NCI-H510A (cell line): Measurements from ENCODE around the gene SMARCAL1.
"Not testable (repeated sequence)": the region's sequence is repeated elsewhere in the genome, so short reads cannot be mapped to it uniquely, and the experiment has no call there.

Experiments used
- DNase-seq: peaks from one replicate; lab custom pipeline; 2025; lab: John Stamatoyannopoulos, UW

SMARCAL1 gene

GRCh38 chr2:216412022-216412999 lies at the start of gene SMARCAL1:
Gene SMARCAL1 (plus strand): TSS chr2:216412484. CDS start chr2:216414705, 2,221 bp downstream.
- DNase-seq = peak; percentile 97

- DNase-seq = no peak
These were observed 49.6 kb upstream of the SMARCAL1 start for GRCh38 chr2:216362730-216363129.

DNA sequence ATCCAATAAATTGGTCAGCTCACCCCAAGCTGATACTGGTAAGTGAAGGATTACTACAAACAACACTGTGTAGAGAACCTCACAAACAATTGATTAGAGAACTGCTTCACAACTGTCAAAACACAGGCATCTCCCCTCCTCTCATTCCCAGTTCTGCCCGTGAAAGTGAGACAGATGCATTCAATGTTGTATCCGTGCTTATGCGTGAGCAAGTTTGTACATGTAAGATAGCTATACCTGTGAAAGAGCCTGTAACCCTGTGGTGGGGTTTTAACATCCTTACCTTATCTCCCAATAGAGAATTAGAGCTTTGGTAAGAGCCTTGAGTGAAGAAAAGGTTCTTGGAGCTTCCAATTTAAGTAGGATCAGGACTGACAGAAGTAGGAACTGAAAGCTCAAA lies 49.1 kb upstream of the SMARCAL1 start:
- DNase-seq = no peak

DNA sequence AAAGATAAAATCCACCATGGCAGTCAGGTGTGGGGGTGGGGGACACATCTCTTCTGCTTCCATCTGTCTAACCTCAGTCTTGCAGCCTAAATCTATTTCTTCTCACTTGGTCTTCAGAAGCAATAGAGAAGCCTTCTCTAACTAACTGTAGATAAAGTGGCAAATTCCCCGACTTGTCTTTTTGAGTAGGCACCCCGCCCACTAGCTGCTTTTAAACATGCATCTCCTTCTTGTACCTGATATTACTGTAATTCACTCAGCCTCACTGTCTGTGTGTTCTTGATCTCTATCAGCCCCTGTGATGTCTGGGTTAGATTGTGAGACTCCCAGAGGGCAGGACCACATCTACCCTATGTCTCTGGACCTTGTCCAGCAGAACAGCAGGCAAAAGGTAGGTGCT lies 46.8 kb upstream of the SMARCAL1 start:
- no peak for DNase-seq

- no peak for DNase-seq
These were observed 45.4 kb upstream of the SMARCAL1 start for GRCh38 chr2:216366777-216367471.

- no peak for DNase-seq
These were observed 42.5 kb upstream of the SMARCAL1 start for GRCh38 chr2:216369821-216370220.

DNA sequence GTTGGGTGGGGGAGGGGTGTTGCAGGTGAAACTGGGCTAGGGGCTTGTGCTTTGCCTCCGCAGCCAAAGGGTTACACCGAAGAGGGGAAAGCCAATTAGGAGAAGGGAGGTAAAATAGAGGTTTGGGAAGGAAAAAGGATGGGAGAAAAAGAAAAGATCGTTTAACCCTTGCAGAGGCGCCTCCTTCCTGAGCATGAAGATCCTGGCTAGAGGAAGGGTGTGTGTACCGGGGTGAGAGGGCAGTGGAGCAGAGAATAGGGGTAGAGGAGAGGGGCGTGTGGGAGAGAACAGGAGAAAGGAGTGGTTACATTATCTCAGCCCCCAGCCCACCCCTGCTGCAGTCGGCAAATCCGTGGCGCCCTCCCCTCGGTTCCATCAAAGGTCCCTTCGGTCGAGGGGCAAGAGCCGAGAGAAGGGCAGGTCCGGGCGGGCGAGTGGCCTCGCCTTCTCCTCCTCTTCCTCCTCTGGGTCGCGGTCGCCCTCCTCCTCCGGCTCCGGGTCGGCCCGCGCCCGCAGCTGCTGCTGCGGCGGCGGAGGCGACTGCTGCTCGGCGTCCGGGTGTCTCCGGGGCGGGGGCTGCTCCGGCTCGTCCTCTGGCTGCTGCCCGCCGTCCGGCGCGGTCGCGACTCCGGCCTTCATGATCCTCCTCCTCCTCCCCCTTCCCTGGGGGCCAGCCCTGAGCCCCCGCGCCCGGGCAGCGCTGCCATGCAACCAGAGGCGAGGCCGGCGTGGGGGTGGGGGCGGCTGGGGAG lies 41.1 kb upstream of the SMARCAL1 start:
- DNase-seq = no peak

DNA sequence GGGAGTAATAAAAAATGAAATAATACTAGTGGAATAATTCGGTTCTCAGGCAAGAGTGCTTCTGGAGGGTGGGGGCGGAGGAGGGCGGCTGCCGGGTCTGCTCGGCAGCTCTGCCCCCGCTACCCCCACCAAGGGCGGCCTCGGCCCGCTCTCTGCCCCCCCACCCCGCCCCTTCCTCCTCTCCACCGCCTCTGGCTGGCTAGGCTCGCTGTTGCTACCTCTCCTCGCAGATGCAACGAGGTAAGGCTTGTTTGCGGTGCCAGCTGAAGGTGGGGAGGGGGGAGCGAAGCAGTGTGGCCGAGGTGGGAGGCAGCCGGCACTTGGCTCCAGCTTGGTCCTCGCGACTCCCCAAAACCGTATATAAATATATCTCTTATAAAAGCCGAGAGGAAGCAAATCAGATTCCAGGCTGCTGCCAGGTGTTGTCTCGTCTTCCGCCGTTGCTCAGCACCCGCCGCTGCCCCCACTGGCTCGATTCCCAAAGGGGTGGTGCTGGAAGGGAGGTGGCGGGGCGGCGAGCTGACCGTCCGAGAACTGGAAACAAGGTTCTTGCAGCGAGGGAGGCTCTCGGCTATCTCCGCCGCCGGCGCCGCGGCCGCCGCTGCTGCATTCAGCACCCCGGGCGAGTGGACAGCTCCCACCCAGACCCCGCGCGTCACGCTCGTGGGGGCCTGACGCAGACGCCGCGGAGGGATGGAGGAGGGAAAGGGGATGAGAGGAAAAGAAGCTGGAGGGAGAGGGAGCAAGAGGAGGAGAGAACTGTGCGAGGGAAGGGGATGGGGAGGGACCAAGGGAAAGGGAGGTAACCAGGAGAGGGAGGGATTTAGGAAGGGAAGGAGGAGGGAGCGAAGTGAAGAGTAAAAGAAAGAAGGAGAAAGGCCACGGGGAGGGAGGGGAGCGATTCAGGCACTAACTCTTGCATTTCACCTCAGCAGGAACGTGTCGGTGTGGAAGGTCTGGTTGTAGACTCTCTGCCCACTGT lies 40.3 kb upstream of the SMARCAL1 start, which contains the start of gene MARCHF4:
Gene MARCHF4, minus strand, starts transcription at position 763 of the 982 bp plus-strand sequence. CDS start 2,223 bp downstream, outside the sequence.
- DNase-seq = peak; percentile 72

DNA sequence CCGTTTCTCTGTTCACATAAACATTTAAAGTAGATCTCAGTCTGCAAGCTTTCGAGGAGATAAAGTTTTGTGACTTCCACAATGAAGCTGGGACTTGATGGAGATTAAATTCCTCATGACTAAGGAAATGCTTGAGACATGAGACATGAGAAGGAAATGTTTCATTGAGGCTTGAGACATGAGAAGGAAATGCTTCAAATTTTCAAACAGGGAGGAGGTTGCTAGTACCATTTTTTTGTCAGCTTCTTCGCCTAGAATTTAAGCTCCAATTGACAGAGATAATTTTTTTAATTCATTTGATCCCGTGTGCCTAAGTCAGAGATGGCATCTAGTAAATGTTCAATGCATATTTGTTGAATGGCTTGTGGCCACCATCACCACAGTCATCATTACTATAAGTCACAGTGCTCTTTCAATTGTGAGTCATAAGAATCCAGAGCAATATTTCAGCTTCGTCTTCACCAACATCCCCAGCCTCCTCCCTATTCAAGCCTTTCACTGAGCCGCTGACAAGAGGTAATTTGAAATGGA lies 39.5 kb upstream of the SMARCAL1 start:
- no peak for DNase-seq

- no peak for DNase-seq
These were observed 38.4 kb upstream of the SMARCAL1 start for GRCh38 chr2:216373896-216374295.

GRCh38 chr2:216375286-216375685 lies 37.0 kb upstream of the SMARCAL1 start:
- DNase-seq = no peak

GRCh38 chr2:216379977-216380376 lies 32.3 kb upstream of the SMARCAL1 start:
- no peak for DNase-seq

DNA sequence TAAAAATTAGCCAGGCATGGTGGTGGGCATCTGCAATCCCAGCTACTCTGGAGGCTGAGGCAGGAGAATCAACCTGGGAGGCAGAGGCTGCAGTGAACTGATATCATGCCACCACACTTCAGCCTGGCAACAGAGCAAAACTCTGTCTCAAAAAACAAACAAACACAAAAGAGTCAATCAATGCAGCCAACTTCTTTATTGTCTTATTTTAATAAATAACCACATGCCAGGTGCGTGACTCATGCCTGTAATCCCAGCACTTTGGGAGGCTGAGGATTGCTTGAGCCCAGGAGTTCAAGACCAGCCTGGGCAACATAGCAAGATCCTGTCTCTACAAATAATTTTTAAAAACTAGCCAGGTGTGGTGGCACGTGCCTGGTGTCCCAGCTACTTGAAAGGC lies 27.9 kb upstream of the SMARCAL1 start:
- not testable (repeated sequence) for DNase-seq

GRCh38 chr2:216385478-216385877 lies 26.8 kb upstream of the SMARCAL1 start:
- no peak for DNase-seq

DNA sequence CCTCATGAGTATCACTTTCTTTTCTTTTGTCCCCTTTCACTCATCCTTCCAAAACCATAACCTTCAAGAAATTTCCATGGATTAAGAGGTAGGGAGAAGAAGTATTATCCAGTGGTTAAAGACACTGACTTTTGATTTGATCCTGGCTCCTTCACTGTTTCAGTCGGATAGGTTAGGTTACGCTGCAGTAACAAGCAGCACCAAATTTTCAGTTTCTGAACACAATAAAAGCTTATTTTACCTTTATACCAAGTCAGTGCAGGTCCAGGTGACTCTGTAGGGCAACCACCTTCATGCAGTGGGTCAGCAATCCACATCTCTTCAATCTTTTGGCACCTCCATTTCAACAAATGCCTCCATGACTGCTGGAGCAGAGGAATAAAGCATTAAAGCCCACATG lies 25.0 kb upstream of the SMARCAL1 start:
- no peak for DNase-seq

DNA sequence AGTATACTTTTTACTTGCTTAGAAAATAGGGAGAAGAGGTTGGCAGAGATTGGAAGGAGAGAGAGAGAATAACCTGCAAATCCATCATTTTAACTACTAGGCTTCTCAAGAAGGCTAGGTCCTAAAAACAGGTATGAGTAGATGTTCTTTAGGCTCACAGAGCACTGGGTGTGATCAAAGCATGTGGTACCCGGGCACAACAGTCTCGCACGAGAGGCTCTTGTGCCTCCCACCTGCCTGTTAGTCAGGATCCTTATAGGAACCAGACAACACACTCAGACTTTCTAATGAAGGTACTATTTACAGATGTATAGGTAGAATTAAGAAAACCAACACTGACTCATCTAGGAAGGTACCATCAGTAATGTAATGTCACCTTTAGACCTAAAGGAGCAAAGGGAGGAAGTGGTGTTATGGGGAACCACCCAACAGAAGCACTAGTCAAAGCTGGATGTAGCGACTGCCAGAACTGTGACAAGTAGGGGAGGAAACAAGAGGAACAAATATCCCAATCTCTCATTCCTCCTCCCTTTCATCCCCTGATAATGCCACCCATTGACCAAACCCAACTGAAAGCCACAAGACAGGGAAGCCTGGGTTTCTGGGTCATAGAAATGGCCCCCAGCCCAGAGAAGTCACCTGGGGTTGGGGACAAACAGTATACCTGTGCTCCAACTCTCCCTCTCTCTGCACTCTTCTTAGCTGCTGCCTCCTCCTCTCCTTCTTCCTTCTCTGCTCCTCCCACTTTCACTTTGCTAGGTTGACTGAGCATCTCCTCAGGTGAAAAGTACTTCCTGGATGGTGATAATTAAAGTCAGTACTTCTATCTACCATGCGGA lies 24.0 kb upstream of the SMARCAL1 start:
- DNase-seq = no peak

DNA sequence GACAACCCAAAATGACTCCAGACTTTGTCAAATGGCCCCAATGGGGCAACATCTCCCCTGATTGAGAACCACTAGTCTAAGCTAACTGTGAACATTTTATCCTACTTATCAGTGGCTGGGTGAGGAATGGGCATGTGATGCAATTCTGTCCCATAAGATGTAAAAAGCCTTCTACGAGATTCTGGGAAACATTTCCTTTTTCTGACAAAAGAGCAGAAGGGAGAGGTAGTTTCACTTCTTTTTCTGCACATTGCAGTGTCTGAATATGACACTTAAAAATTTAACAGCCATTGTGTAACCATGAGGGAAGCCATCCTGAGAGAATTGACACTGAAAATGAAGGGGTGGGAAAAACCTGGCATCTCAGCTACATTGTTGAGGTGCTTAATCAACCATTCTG lies 22.7 kb upstream of the SMARCAL1 start:
- DNase-seq = no peak

DNA sequence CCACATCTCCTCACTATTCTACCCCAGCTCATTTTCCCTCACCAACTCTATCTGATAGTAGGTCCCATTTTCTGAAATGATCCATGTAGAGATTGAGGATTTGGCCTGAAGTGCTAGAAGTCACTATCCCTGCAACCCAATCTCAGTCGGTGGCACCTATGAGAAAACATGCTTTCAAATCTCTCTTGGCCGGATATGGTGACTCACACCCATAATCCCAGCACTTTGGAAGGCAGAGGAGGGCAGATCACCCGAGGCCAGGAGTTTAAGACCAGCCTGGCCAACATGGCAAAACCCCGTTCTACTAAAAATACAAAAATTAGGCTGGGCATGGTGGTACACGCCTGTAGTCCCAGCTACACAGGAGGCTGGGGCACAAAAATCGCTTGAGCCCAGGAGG lies 20.9 kb upstream of the SMARCAL1 start:
- DNase-seq = no peak

DNA sequence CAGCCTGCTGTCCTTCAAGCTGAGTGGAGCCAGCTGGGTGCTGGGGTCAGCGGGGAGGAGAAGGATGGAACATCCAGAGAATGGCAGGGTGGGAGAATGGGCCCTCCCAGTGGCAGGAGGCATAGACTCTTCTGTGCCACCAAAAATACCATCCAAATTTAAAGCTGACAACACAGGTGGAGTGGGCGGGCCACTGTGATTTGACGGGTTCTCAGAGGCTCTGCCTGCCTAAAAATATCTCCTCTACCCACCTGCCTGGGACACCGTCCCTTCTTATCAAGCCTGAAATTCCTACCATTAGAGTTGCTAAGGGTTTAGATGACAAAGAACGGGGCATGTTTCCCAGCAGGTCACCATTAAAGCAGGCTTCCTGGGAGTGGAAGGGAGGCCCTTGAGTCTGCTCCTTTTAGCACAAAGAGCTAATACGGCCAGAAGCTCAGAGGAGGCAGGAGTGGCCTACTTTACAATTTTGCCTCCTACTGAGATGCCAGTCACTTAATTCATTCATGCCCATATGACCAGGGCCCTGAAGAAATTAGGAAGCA lies 20.2 kb upstream of the SMARCAL1 start:
- no peak for DNase-seq
